PC-9 (cell line): ENCODE measurements around the gene PPARGC1A.

Experiments used
- CTCF ChIP-seq: fragments of 200-600 bp; sonication (generic); conservative IDR thresholded peaks from 2 replicates; pipeline ENCODE4 v1.6.1; 2017; ENCODE audit warnings: mixed run types, antibody characterized with exemption, mild to moderate bottlenecking, moderate library complexity
- EZH2 ChIP-seq: fragments of 200-600 bp; sonication (generic); IDR thresholded peaks from 2 replicates; pipeline ENCODE4 v1.8.0; 2017; ENCODE audit warnings: antibody characterized with exemption, low read depth

GRCh38 chr4:23900636-23901035, 10.8 kb upstream of the PPARGC1A start:
- TF ChIP-seq EZH2 (no peak), CTCF (no peak)
